ENCODE measurements around the gene RAPGEF1.

Gene RAPGEF1

GRCh38 chr9:131539223-131539923 is 200.5 kb downstream of the RAPGEF1 start:
- no peak overlapping the region for H3K4me3 ChIP-seq (replicated peaks; ENCODE audit: insufficient read depth, low read length)
- H3K27ac ChIP-seq (replicated peaks) = no peak overlapping the region
- no peaks in the 10 kb centered on the region for H3K27me3 ChIP-seq (ENCODE audit: insufficient read depth, poor library complexity, severe bottlenecking)
- no peak for DNase-seq (ENCODE audit: low read depth in 1 of 2, low spot score in 1 of 2)
- TF ChIP-seq POLR2AphosphoS5 (IDR thresholded peaks at IDR 0.05; ENCODE audit: low read depth) = no peak
- TF ChIP-seq REST (IDR thresholded peaks at IDR 0.05; ENCODE audit: insufficient replicate concordance, low read depth) = no peak
- no peak for TF ChIP-seq CTCF (IDR thresholded peaks at IDR 0.05; ENCODE audit: insufficient read depth, low read length)
- no peak for TF ChIP-seq SPI1 (IDR thresholded peaks at IDR 0.05; ENCODE audit: borderline replicate concordance, low read depth)
- no peak for TF ChIP-seq GABPA (IDR thresholded peaks at IDR 0.05; ENCODE audit: low read depth)

GRCh38 chr9:131537946-131538345 is 201.9 kb downstream of the RAPGEF1 start:
- no peak for TF ChIP-seq GABPA (IDR thresholded peaks at IDR 0.05; ENCODE audit: low read depth)
- no peak for TF ChIP-seq REST (IDR thresholded peaks at IDR 0.05; ENCODE audit: insufficient replicate concordance, low read depth)
- TF ChIP-seq CTCF (IDR thresholded peaks at IDR 0.05; ENCODE audit: insufficient read depth, low read length) = no peak
- TF ChIP-seq POLR2AphosphoS5 (IDR thresholded peaks at IDR 0.05; ENCODE audit: low read depth) = no peak
- no peak for TF ChIP-seq SPI1 (IDR thresholded peaks at IDR 0.05; ENCODE audit: borderline replicate concordance, low read depth)
- no peak for DNase-seq (ENCODE audit: low read depth in 1 of 2, low spot score in 1 of 2)
- no peak overlapping the region for H3K4me3 ChIP-seq (replicated peaks; ENCODE audit: insufficient read depth, low read length)
- H3K27ac ChIP-seq (replicated peaks) = no peak overlapping the region
- no peaks in the 10 kb centered on the region for H3K27me3 ChIP-seq (ENCODE audit: insufficient read depth, poor library complexity, severe bottlenecking)

- TF ChIP-seq POLR2AphosphoS5 (IDR thresholded peaks at IDR 0.05; ENCODE audit: low read depth) = no peak
- no peak for TF ChIP-seq REST (IDR thresholded peaks at IDR 0.05; ENCODE audit: insufficient replicate concordance, low read depth)
- TF ChIP-seq CTCF (IDR thresholded peaks at IDR 0.05; ENCODE audit: insufficient read depth, low read length) = no peak
- no peak for TF ChIP-seq SPI1 (IDR thresholded peaks at IDR 0.05; ENCODE audit: borderline replicate concordance, low read depth)
- no peak for TF ChIP-seq GABPA (IDR thresholded peaks at IDR 0.05; ENCODE audit: low read depth)
- no peak overlapping the region for H3K27ac ChIP-seq (replicated peaks)
- H3K4me3 ChIP-seq (replicated peaks; ENCODE audit: insufficient read depth, low read length) = no peak overlapping the region
- no peak for DNase-seq (ENCODE audit: low read depth in 1 of 2, low spot score in 1 of 2)
- no peaks in the 10 kb centered on the region for H3K27me3 ChIP-seq (ENCODE audit: insufficient read depth, poor library complexity, severe bottlenecking)
These were observed 205.1 kb downstream of the RAPGEF1 start for GRCh38 chr9:131534721-131535237.
